Heart left ventricle (tissue), 13 donors: Measurements from ENCODE around the gene RAD51B.

Experiments
- CTCF ChIP-seq, 12 donors: fragments of 200-600 bp; sonication (generic) in 4 of 12; IDR thresholded peaks; one replicate each; pipeline versions ENCODE4 v1.5.0 to v1.8.0; 2018 to 2022; ENCODE audit warnings: antibody characterized with exemption in 12 of 12, mild to moderate bottlenecking in 5 of 12
- POLR2A ChIP-seq, 2 donors: fragments of 450-650 bp; IDR thresholded peaks; one replicate each; pipeline ENCODE4 v1.6.1; 2017; ENCODE audit warnings: antibody characterized with exemption in 2 of 2, mild to moderate bottlenecking in 2 of 2, moderate library complexity in 2 of 2
- donor health status: ischemic (EF 13 %, LVEDD 7.1; RV severe dilation, severe dysfunction).
- donor health status: DM: no; HTN: yes; CAD: no.
- donor health status: DM: no; HTN: no; CAD: no.
- donor health status: ischemic (EF 25% LVEDD 6.9; RV normal size, moderate dysfunction).
- donor health status: ischemic (EF 25% LVEDD 5.7; RV mildly dilated, moderate dysfunction).
- donor health status: ischemic (EF 35%, LVEDD 5.7; RV mildly dilated, moderate dysfunction).
- donor health status: nonischemic (EF 11% LVEDD 7.7; RV severe dilation, severe dysfunction).
- donor health status: DM: yes; HTN: yes; CAD: no.
- donor health status: PGD.
- donor health status: ischemic (EF 29% LVEDD 5.4; RV normal size, mild dysfunction).
- donor health status: nonischemic (EF 23%, LVEDD 6.1; RV moderate dilation, normal function).

GRCh38 chr14:68373847-68374444 is 554.4 kb downstream of the RAD51B start:
- TF ChIP-seq POLR2A (IDR thresholded peaks at IDR 0.05): no peak
- no peak for TF ChIP-seq CTCF (IDR thresholded peaks at IDR 0.05)
